DND-41 (cell line): ENCODE results near the gene CASP12.

Experiments
- CTCF ChIP-seq: IDR thresholded peaks from 2 replicates; pipeline ENCODE4 v1.5.1; 2012; ENCODE audit warnings: borderline replicate concordance, low read length, moderate library complexity, mild to moderate bottlenecking; ENCODE audit not compliant: poor library complexity, severe bottlenecking; ENCODE audit errors: extremely low read depth
- EZH2 ChIP-seq: IDR thresholded peaks from 3 replicates; pipeline ENCODE4 v1.6.1; 2012; ENCODE audit warnings: borderline replicate concordance, low read depth, mild to moderate bottlenecking, moderate library complexity, low read length, inconsistent platforms; ENCODE audit not compliant: severe bottlenecking

- TF ChIP-seq CTCF (no peak), EZH2 (no peak)
These were observed 30.6 kb upstream of the CASP12 start for GRCh38 chr11:104928811-104929210.
